ENCODE results near the gene TOR4A. TPM values are rescaled to one million over a fixed set of nuclear protein-coding genes. Genes with fewer than 3 reads are reported as not detected.

Gene TOR4A
- total and polyA plus RNA-seq, 2 experiments from 2014 or later: 2.0 to 19.0 TPM

- peaks cover 21% of the 10 kb centered on the region; the same call in 1 of the 2 replicates for H3K4me1 ChIP-seq (ENCODE audit: insufficient read depth)
- Mint-ChIP-seq H3K4me3 (no peak overlapping the region), H3K4me1 (peaks cover 25% of the 10 kb centered on the region), H3K9me3 (no peaks in the 10 kb centered on the region), H3K27ac (no peak overlapping the region), H3K27me3 (ENCODE audit: insufficient read depth, low read depth, poor library complexity) (peaks cover 17% of the 10 kb centered on the region), H3K36me3 (ENCODE audit: low read depth) (no peaks in the 10 kb centered on the region)
- ATAC-seq (no peak), DNase-seq (ENCODE audit: low spot score) (no peak)
- H3K27me3 ChIP-seq (ENCODE audit: insufficient read depth): peaks cover 13% of the 10 kb centered on the region
- H3F3A ChIP-seq (replicated peaks; ENCODE audit: low read depth): peaks cover 8% of the 10 kb centered on the region
- TF ChIP-seq EZH2phosphoT487 (IDR thresholded peaks at IDR 0.05; ENCODE audit: unreplicated experiment) (no peak), JUNB (IDR thresholded peaks at IDR 0.05; ENCODE audit: unreplicated experiment) (no peak), STAT1 (IDR thresholded peaks at IDR 0.05; ENCODE audit: unreplicated experiment) (no peak), ETS1 (IDR thresholded peaks at IDR 0.05) (no peak), ZNF114 (CRISPR knock-in tag; IDR thresholded peaks at IDR 0.05) (no peak), CTCF (conservative IDR thresholded peaks at IDR 0.05; ENCODE audit: low read depth in 2 of 2) (no peak)
- TF ChIP-seq, protein P1, sequence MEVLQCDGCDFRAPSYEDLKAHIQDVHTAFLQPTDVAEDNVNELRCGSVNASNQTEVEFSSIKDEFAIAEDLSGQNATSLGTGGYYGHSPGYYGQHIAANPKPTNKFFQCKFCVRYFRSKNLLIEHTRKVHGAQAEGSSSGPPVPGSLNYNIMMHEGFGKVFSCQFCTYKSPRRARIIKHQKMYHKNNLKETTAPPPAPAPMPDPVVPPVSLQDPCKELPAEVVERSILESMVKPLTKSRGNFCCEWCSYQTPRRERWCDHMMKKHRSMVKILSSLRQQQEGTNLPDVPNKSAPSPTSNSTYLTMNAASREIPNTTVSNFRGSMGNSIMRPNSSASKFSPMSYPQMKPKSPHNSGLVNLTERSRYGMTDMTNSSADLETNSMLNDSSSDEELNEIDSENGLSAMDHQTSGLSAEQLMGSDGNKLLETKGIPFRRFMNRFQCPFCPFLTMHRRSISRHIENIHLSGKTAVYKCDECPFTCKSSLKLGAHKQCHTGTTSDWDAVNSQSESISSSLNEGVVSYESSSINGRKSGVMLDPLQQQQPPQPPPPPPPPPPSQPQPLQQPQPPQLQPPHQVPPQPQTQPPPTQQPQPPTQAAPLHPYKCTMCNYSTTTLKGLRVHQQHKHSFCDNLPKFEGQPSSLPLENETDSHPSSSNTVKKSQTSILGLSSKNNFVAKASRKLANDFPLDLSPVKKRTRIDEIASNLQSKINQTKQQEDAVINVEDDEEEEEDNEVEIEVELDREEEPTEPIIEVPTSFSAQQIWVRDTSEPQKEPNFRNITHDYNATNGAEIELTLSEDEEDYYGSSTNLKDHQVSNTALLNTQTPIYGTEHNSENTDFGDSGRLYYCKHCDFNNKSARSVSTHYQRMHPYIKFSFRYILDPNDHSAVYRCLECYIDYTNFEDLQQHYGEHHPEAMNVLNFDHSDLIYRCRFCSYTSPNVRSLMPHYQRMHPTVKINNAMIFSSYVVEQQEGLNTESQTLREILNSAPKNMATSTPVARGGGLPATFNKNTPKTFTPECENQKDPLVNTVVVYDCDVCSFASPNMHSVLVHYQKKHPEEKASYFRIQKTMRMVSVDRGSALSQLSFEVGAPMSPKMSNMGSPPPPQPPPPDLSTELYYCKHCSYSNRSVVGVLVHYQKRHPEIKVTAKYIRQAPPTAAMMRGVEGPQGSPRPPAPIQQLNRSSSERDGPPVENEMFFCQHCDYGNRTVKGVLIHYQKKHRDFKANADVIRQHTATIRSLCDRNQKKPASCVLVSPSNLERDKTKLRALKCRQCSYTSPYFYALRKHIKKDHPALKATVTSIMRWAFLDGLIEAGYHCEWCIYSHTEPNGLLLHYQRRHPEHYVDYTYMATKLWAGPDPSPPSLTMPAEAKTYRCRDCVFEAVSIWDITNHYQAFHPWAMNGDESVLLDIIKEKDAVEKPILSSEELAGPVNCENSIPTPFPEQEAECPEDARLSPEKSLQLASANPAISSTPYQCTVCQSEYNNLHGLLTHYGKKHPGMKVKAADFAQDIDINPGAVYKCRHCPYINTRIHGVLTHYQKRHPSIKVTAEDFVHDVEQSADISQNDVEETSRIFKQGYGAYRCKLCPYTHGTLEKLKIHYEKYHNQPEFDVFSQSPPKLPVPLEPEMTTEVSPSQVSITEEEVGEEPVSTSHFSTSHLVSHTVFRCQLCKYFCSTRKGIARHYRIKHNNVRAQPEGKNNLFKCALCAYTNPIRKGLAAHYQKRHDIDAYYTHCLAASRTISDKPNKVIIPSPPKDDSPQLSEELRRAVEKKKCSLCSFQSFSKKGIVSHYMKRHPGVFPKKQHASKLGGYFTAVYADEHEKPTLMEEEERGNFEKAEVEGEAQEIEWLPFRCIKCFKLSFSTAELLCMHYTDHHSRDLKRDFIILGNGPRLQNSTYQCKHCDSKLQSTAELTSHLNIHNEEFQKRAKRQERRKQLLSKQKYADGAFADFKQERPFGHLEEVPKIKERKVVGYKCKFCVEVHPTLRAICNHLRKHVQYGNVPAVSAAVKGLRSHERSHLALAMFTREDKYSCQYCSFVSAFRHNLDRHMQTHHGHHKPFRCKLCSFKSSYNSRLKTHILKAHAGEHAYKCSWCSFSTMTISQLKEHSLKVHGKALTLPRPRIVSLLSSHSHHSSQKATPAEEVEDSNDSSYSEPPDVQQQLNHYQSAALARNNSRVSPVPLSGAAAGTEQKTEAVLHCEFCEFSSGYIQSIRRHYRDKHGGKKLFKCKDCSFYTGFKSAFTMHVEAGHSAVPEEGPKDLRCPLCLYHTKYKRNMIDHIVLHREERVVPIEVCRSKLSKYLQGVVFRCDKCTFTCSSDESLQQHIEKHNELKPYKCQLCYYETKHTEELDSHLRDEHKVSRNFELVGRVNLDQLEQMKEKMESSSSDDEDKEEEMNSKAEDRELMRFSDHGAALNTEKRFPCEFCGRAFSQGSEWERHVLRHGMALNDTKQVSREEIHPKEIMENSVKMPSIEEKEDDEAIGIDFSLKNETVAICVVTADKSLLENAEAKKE (CRISPR knock-in tag; IDR thresholded peaks at IDR 0.05): no peak
- no peaks in the 10 kb centered on the region for H4K20me1 ChIP-seq (replicated peaks; ENCODE audit: insufficient read depth)
- no peaks in the 10 kb centered on the region for H3K79me2 ChIP-seq (replicated peaks; ENCODE audit: insufficient read depth)
- no peaks in the 10 kb centered on the region for H3K9me2 ChIP-seq (ENCODE audit: insufficient read depth)
- H3K4me3 ChIP-seq: no peak overlapping the region
- no peak overlapping the region for H2AFZ ChIP-seq
- H3K27ac ChIP-seq (ENCODE audit: low read depth): no peak overlapping the region
- H3K36me3 ChIP-seq (ENCODE audit: insufficient read depth): no peaks in the 10 kb centered on the region
- no peak overlapping the region for H3K4me2 ChIP-seq
These were observed 29.3 kb downstream of the TOR4A start for GRCh38 chr9:137306850-137307254.

All from GM23338 (cell line).